ENCODE results near the gene LELP1.

The LELP1 gene

DNA sequence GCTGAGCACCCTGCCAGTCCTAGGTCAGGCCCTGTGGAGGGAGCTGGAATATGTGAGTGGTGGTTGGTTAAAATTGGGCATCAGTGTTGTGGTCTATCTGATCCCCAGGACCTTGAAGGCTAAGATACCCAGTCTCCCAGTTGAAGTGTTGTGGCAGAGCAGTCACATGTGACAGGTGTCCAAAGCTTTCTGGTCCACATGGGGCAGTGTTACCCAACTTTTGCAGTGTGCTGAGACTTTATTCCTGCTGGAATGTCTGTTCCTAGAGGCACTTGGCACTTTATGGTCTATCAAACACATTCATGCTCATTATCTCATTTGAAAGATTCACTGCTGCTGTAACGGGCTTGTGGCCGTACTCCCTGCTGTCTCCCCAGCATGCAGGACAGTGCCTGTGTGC, 35.3 kb downstream of the LELP1 start:
- no peaks in the 10 kb centered on the region for H3K9me2 ChIP-seq (replicated peaks; ENCODE audit: control insufficient read depth, low read length)
- H3K9me3 ChIP-seq (ENCODE audit: control insufficient read depth, insufficient read depth, low read length) = no peaks in the 10 kb centered on the region
- no peak overlapping the region for H3K4me3 ChIP-seq (ENCODE audit: low read length)
- H3K4me2 ChIP-seq (ENCODE audit: low read length) = no peak overlapping the region
- H4K20me1 ChIP-seq (ENCODE audit: control insufficient read depth, insufficient read depth, low read depth, low read length) = no peaks in the 10 kb centered on the region; the same call in 1 of the 2 replicates
- no peak overlapping the region for H3K27ac ChIP-seq (ENCODE audit: low read depth, low read length)
- no peaks in the 10 kb centered on the region for H3K36me3 ChIP-seq (ENCODE audit: control insufficient read depth, low read length)
- no peaks in the 10 kb centered on the region for H3K27me3 ChIP-seq (ENCODE audit: control insufficient read depth, low read length)
- TF ChIP-seq EZH2phosphoT487 (IDR thresholded peaks at IDR 0.05; ENCODE audit: borderline replicate concordance, low read length) = no peak
- TF ChIP-seq, protein P1, sequence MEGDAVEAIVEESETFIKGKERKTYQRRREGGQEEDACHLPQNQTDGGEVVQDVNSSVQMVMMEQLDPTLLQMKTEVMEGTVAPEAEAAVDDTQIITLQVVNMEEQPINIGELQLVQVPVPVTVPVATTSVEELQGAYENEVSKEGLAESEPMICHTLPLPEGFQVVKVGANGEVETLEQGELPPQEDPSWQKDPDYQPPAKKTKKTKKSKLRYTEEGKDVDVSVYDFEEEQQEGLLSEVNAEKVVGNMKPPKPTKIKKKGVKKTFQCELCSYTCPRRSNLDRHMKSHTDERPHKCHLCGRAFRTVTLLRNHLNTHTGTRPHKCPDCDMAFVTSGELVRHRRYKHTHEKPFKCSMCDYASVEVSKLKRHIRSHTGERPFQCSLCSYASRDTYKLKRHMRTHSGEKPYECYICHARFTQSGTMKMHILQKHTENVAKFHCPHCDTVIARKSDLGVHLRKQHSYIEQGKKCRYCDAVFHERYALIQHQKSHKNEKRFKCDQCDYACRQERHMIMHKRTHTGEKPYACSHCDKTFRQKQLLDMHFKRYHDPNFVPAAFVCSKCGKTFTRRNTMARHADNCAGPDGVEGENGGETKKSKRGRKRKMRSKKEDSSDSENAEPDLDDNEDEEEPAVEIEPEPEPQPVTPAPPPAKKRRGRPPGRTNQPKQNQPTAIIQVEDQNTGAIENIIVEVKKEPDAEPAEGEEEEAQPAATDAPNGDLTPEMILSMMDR (IDR thresholded peaks at IDR 0.05; ENCODE audit: low read depth, low read length, poor library complexity, severe bottlenecking) = no peak
- no peaks in the 10 kb centered on the region for H3K79me2 ChIP-seq (ENCODE audit: control insufficient read depth, low read length)
- no peaks in the 10 kb centered on the region for H3K4me1 ChIP-seq (ENCODE audit: control insufficient read depth, low read length)
- no peaks in the 10 kb centered on the region for H3F3A ChIP-seq (ENCODE audit: control insufficient read depth, insufficient read depth)

DNA sequence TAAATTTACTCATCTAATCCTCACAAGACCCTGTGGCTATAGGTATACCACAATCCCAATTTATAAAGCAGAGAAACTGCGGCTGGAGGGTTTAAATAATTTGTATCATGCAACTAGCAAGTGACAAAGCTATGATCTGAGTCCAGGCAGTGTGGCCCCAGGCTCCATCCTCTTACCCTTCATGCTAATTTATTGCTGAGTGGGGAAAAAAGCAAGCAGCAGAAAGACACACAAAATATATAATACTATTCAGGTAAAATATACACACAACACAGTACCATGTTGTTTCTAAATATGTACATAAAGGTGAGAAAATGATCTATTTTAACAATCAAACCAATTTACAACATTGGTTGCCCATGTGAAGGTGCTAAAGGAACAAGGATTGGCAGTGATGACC, 38.9 kb downstream of the LELP1 start:
- Histone ChIP-seq H3K9me2 (replicated peaks; ENCODE audit: control insufficient read depth, low read length) (no peaks in the 10 kb centered on the region), H3K27me3 (ENCODE audit: control insufficient read depth, low read length) (no peaks in the 10 kb centered on the region), H4K20me1 (ENCODE audit: control insufficient read depth, insufficient read depth, low read depth, low read length) (no peaks in the 10 kb centered on the region; the same call in 1 of the 2 replicates), H3K4me1 (ENCODE audit: control insufficient read depth, low read length) (no peaks in the 10 kb centered on the region), H3F3A (ENCODE audit: control insufficient read depth, insufficient read depth) (no peaks in the 10 kb centered on the region), H3K27ac (ENCODE audit: low read depth, low read length) (no peak overlapping the region), H3K4me3 (ENCODE audit: low read length) (no peak overlapping the region), H3K9me3 (ENCODE audit: control insufficient read depth, insufficient read depth, low read length) (no peaks in the 10 kb centered on the region), H3K79me2 (ENCODE audit: control insufficient read depth, low read length) (no peaks in the 10 kb centered on the region), H3K4me2 (ENCODE audit: low read length) (no peak overlapping the region), H3K36me3 (ENCODE audit: control insufficient read depth, low read length) (no peaks in the 10 kb centered on the region)
- TF ChIP-seq, protein P1 (IDR thresholded peaks at IDR 0.05; ENCODE audit: low read depth, low read length, poor library complexity, severe bottlenecking) = no peak
- no peak for TF ChIP-seq EZH2phosphoT487 (IDR thresholded peaks at IDR 0.05; ENCODE audit: borderline replicate concordance, low read length)

DNA sequence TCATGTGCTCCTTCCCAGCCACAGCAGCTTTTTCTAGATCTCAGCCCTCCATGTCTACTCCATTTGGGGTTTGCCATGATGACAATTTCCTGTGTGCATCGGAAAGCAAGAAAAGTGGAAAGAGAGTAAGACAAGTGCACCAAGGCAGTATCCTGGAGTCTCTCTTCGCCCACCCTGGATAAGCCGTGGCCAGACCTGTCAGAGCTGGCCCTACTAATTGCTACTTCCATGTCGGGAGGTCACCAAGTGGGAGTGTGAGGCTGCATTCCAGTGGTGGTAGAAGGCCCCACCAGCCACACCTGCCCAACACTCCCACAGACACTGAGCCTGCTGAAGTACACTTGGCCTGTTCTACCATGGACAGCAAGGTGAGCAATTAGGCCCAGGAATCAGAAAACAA, 42.2 kb downstream of the LELP1 start:
- Histone ChIP-seq H3K4me1 (ENCODE audit: control insufficient read depth, low read length) (no peaks in the 10 kb centered on the region), H3K9me3 (ENCODE audit: control insufficient read depth, insufficient read depth, low read length) (no peaks in the 10 kb centered on the region), H3F3A (ENCODE audit: control insufficient read depth, insufficient read depth) (no peaks in the 10 kb centered on the region), H3K9me2 (replicated peaks; ENCODE audit: control insufficient read depth, low read length) (no peaks in the 10 kb centered on the region), H3K36me3 (ENCODE audit: control insufficient read depth, low read length) (no peaks in the 10 kb centered on the region), H4K20me1 (ENCODE audit: control insufficient read depth, insufficient read depth, low read depth, low read length) (no peaks in the 10 kb centered on the region; the same call in 1 of the 2 replicates), H3K4me2 (ENCODE audit: low read length) (no peak overlapping the region), H3K27ac (ENCODE audit: low read depth, low read length) (no peak overlapping the region), H3K4me3 (ENCODE audit: low read length) (no peak overlapping the region), H3K79me2 (ENCODE audit: control insufficient read depth, low read length) (no peaks in the 10 kb centered on the region), H3K27me3 (ENCODE audit: control insufficient read depth, low read length) (no peaks in the 10 kb centered on the region)
- TF ChIP-seq, protein P1 (IDR thresholded peaks at IDR 0.05; ENCODE audit: low read depth, low read length, poor library complexity, severe bottlenecking) = no peak
- TF ChIP-seq EZH2phosphoT487 (IDR thresholded peaks at IDR 0.05; ENCODE audit: borderline replicate concordance, low read length) = no peak

Data from DOHH2 (cell line).